PFSK-1 (cell line): ENCODE measurements around the gene UBP1.

Experiments
- FOXP2 ChIP-seq: optimal IDR thresholded peaks from 2 replicates; pipeline ENCODE3; 2011; ENCODE audit warnings: borderline replicate concordance, control low read depth, inconsistent platforms; ENCODE audit not compliant: insufficient read depth; ENCODE audit errors: extremely low read length, extremely low read depth
- POLR2AphosphoS5 ChIP-seq: IDR thresholded peaks from 2 replicates; pipeline ENCODE4 v1.6.1; 2012; ENCODE audit warnings: low read depth, mild to moderate bottlenecking, control low read depth, low read length, moderate library complexity
- SIN3A ChIP-seq: IDR thresholded peaks from 2 replicates; pipeline ENCODE4 v1.6.1; 2012; ENCODE audit warnings: mild to moderate bottlenecking, low read length, moderate library complexity, borderline replicate concordance; ENCODE audit not compliant: insufficient read depth
- TAF1 ChIP-seq: IDR thresholded peaks from 2 replicates; pipeline ENCODE4 v1.6.1; 2012; ENCODE audit warnings: low read length, control low read depth, borderline replicate concordance; ENCODE audit not compliant: insufficient read depth
- TF ChIP-seq, protein P1 (sequence below), 2 experiments: IDR thresholded peaks; 2 replicates each; pipeline versions ENCODE4 v1.6.1 to v1.8.0; 2011 to 2012; ENCODE audit warnings: low read depth in 2 of 2, low read length in 2 of 2, control low read depth in 1 of 2, inconsistent platforms in 1 of 2, mild to moderate bottlenecking in 1 of 2, moderate library complexity in 1 of 2; ENCODE audit not compliant: insufficient read depth in 1 of 2

DNA sequence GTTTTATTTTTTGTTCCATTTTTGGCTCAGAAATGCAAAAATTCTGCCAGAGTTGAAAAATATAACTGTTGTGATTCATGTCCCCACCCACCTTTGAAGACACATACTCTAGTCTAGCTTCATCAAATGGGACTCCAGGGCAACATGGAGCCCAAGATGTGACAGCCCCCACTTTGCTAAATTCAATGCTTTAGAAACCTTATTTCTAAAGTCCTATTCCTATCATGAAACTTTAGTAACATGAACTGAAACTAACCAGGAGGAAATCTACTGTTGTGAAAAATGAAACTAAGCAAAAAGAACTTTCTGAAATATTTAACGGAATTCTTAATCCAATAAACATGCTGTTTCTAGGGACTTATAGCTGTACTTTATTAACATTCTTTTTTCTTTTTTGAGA, 20.3 kb downstream of the UBP1 start:
- TF ChIP-seq POLR2AphosphoS5 (no peak), TAF1 (no peak), FOXP2 (no peak), SIN3A (no peak)
- TF ChIP-seq, protein P1, sequence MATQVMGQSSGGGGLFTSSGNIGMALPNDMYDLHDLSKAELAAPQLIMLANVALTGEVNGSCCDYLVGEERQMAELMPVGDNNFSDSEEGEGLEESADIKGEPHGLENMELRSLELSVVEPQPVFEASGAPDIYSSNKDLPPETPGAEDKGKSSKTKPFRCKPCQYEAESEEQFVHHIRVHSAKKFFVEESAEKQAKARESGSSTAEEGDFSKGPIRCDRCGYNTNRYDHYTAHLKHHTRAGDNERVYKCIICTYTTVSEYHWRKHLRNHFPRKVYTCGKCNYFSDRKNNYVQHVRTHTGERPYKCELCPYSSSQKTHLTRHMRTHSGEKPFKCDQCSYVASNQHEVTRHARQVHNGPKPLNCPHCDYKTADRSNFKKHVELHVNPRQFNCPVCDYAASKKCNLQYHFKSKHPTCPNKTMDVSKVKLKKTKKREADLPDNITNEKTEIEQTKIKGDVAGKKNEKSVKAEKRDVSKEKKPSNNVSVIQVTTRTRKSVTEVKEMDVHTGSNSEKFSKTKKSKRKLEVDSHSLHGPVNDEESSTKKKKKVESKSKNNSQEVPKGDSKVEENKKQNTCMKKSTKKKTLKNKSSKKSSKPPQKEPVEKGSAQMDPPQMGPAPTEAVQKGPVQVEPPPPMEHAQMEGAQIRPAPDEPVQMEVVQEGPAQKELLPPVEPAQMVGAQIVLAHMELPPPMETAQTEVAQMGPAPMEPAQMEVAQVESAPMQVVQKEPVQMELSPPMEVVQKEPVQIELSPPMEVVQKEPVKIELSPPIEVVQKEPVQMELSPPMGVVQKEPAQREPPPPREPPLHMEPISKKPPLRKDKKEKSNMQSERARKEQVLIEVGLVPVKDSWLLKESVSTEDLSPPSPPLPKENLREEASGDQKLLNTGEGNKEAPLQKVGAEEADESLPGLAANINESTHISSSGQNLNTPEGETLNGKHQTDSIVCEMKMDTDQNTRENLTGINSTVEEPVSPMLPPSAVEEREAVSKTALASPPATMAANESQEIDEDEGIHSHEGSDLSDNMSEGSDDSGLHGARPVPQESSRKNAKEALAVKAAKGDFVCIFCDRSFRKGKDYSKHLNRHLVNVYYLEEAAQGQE (IDR thresholded peaks at IDR 0.05; ENCODE audit: insufficient read depth in 1 of 2, low read depth in 2 of 2, low read length in 2 of 2): no peak
